Measurements from ENCODE around the gene OR2AP1.

DNA sequence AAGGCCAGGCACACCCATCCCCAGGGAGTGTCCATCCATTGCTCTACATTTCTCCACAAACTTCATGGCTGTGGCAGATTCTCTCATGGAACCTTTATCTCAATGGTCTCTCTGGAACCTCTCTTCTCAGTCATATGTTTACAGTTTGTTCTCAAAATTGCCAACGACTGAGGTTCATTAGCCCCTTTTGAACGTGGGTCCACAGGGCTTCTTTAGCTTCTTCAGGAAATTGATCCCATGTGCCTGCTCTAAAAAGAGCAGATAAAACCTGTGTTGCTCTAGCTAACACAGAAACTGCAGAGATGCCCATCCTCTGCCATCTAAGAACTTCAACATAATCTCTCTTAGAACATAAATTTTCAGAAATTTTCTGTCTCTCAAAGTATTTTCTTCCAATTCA is 23.0 kb upstream of the OR2AP1 start, which contains the start of gene OR6C4:
- TF ChIP-seq, protein P1, sequence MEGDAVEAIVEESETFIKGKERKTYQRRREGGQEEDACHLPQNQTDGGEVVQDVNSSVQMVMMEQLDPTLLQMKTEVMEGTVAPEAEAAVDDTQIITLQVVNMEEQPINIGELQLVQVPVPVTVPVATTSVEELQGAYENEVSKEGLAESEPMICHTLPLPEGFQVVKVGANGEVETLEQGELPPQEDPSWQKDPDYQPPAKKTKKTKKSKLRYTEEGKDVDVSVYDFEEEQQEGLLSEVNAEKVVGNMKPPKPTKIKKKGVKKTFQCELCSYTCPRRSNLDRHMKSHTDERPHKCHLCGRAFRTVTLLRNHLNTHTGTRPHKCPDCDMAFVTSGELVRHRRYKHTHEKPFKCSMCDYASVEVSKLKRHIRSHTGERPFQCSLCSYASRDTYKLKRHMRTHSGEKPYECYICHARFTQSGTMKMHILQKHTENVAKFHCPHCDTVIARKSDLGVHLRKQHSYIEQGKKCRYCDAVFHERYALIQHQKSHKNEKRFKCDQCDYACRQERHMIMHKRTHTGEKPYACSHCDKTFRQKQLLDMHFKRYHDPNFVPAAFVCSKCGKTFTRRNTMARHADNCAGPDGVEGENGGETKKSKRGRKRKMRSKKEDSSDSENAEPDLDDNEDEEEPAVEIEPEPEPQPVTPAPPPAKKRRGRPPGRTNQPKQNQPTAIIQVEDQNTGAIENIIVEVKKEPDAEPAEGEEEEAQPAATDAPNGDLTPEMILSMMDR (conservative IDR thresholded peaks at IDR 0.05; ENCODE audit: low read depth, low read length) = no peak
- TF ChIP-seq EZH2 (IDR thresholded peaks at IDR 0.05; ENCODE audit: borderline replicate concordance, low read depth, low read length, poor library complexity, severe bottlenecking) = no peak
